Bronchial epithelial cell (primary cell): ENCODE measurements around the gene MYO10. TPM values are rescaled to one million over a fixed set of nuclear protein-coding genes. Genes with fewer than 3 reads are reported as not detected.

Experiments used
- DNase-seq: peaks from one replicate; pipeline ENCODE4 v3.0.0-alpha.2; 2010; ENCODE audit warnings: low read depth
- FAIRE-seq: peaks from 2 replicates; lab custom pipeline; 2011; peaks lifted over from hg19 to GRCh38; lab: Jason Lieb, UNC
- H3K27me3 ChIP-seq: 2 replicates; pipeline ENCODE4 v1.5.1; 2011; ENCODE audit warnings: low read length; ENCODE audit not compliant: control insufficient read depth, insufficient read depth
- H3K36me3 ChIP-seq: 2 replicates; pipeline ENCODE4 v1.5.1; 2011; ENCODE audit warnings: low read length; ENCODE audit not compliant: control insufficient read depth, insufficient read depth
- H3K4me3 ChIP-seq: 2 replicates; pipeline ENCODE4 v1.5.1; 2011; ENCODE audit warnings: mild to moderate bottlenecking, low read depth, low read length, control low read depth
- total RNA-seq: library from RNA; depleted of rRNA; stranded (reverse); fragments of >200 nt; gene quantifications from 2 replicates; pipeline ENCODE4 v1.2.1, GENCODE V29; 2014
- TF ChIP-seq, protein P1 (sequence below): IDR thresholded peaks from 2 replicates; pipeline ENCODE4 v1.5.1; 2011; ENCODE audit warnings: mild to moderate bottlenecking, moderate library complexity, low read length, control low read depth, inconsistent platforms; ENCODE audit not compliant: insufficient read depth, severe bottlenecking

MYO10 gene
- total RNA-seq, 1 donor from 2014 or later: 39.5 TPM

DNA sequence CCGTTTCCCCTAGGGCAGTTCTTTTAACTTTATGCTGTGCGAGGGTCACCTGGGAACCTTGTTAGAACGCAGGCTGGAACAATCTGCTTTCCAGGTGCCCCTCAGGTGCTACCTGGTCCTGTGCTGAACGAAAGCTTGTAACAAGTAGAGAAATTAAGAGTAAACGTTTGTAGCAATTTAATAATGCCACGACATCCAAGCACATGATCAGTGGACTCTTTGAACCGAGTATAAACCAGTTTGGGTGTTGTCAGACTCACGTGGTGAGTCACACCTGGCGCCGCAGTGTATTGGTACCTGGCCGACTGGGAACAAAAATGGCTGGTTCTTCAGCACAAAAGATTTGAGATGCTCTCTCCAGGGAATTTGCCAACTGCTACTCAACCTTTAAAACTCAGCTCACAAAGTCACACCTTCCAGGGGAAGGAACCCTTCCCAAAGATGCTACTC, 926 bp upstream of the MYO10 start:
- DNase-seq (peak; percentile 87), FAIRE-seq (no peak)
- peaks cover 3% of the 10 kb centered on the region for H3K27me3 ChIP-seq
- peak overlapping the region; percentile 95 for H3K4me3 ChIP-seq
- no peaks in the 10 kb centered on the region for H3K36me3 ChIP-seq
- TF ChIP-seq, protein P1, sequence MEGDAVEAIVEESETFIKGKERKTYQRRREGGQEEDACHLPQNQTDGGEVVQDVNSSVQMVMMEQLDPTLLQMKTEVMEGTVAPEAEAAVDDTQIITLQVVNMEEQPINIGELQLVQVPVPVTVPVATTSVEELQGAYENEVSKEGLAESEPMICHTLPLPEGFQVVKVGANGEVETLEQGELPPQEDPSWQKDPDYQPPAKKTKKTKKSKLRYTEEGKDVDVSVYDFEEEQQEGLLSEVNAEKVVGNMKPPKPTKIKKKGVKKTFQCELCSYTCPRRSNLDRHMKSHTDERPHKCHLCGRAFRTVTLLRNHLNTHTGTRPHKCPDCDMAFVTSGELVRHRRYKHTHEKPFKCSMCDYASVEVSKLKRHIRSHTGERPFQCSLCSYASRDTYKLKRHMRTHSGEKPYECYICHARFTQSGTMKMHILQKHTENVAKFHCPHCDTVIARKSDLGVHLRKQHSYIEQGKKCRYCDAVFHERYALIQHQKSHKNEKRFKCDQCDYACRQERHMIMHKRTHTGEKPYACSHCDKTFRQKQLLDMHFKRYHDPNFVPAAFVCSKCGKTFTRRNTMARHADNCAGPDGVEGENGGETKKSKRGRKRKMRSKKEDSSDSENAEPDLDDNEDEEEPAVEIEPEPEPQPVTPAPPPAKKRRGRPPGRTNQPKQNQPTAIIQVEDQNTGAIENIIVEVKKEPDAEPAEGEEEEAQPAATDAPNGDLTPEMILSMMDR: no peak

DNA sequence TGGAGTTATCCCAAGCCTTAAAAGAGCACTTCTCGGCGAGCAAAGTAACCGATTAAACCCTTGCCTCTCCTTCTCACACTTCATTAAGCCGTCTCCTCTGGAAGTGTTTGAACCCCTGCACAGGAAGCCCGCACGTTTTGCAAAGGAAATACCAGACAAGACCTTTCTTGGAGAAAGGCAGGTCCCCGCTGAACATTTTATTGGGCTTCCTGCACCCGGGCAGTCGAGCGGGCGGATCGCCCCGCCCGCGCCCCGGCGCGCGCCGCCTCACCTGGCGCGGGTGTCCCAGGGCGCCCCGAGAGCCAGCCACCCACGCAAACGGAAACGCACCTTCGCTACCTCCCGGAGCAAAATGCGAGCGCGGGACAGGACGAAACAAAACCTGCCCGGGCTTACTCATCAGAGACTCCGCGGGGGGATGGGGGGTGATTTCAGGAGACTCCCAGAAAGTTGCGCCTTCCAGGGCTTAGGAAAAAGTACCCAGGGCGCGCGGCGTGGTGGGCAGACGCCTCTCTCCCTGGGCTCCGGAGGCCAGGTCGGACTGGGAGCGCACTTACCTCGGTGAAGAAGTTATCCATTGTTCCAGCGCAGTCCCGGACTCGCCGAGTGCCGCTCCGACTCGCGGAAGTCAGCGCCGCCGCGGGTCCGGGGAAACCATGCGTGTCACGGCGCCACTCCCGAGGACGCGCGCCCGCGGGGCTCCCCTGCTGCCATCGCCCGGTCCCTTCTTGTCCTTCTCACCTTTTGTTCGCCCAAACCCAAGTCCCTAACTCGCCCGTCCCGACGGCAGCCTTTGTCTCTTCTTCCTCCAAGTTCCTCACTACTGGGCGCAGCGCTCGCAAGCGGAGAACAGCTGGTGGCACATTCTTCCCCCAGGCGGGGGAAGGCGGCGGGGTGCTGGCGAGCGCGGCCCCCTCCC, 598 bp downstream of the MYO10 start:
- FAIRE-seq: no peak
- Histone ChIP-seq H3K4me3 (peak overlapping the region; percentile 95), H3K36me3 (no peaks in the 10 kb centered on the region), H3K27me3 (peaks cover 3% of the 10 kb centered on the region)
- TF ChIP-seq, protein P1: no peak
- peak; percentile 88 for DNase-seq

DNA sequence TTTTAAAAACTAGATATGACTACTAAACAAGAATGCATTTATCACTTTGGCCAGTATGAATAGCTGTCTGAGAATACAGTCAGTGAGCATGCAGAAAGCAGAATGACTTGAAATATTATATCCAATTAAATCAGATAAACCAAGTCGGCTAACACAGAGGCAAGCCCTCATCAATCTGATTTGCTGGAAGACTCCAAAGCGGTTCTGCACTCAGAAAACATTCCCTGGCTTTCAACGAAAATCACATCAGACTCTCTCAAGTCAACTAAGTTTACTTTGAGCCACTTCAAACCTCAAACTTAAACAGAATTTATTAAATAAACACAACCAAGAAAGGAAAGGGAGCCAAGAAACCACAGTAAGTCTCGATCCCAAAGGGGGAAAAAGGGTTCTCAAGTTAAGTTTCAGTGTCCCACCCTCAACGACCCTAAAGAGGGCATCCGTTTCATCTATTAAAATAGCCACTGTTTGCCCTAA, 1.4 kb downstream of the MYO10 start:
- Histone ChIP-seq H3K36me3 (no peaks in the 10 kb centered on the region), H3K27me3 (no peaks in the 10 kb centered on the region), H3K4me3 (peak overlapping the region; percentile 95)
- FAIRE-seq (no peak), DNase-seq (peak; percentile 33)
- TF ChIP-seq, protein P1: no peak

DNA sequence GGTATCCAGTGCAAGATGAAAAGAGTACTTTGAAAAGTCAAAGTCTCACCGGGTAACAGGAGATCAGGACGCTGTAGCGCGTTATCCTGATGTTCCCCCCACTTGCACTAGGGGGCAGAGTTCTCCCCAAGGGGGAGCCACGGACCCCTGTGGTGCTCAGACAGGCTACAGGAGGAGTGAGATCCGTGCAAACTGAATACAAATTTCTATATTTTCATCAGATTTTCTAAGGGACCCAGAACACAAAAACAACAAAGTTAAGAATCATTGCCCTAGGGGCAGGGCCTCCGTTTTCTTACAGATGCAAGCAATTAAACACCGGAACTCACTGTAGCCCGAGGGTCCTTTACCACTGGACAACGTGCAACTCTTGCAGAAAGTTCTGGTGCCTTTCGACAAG, 2.0 kb downstream of the MYO10 start:
- TF ChIP-seq, protein P1: peak; percentile 88
- DNase-seq (peak; percentile 62), FAIRE-seq (no peak)
- Histone ChIP-seq H3K4me3 (peak overlapping the region; percentile 95), H3K27me3 (no peaks in the 10 kb centered on the region), H3K36me3 (peaks cover 1% of the 10 kb centered on the region)

DNA sequence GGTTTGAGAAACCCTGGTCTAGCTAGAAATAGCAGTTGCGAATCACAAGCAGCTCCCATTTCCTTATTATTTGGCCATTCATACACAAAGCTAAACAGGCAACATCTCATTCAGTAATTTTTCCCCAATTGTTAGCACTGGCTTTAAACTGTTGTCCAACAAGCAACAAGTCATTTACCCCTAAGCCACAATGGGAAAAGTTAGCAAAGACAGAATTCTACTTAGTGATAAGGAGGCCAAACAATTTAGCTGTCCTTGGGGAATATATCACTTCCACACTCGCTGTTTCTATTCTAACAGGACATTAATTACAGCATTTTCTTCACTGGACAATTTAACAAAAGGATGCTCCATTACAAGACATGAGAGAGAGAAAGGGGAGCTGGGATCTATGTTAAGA, 2.8 kb downstream of the MYO10 start:
- DNase-seq (no peak), FAIRE-seq (no peak)
- peak overlapping the region; percentile 95 for H3K4me3 ChIP-seq
- TF ChIP-seq, protein P1: no peak
- peaks cover 2% of the 10 kb centered on the region for H3K36me3 ChIP-seq
- H3K27me3 ChIP-seq: no peaks in the 10 kb centered on the region
